Measurements from ENCODE around the gene ABCG8.

GRCh38 chr2:43800894-43801293 lies 37.9 kb upstream of the ABCG8 start:
- TF ChIP-seq CTCF (IDR thresholded peaks at IDR 0.05) = no peak
- TF ChIP-seq POLR2AphosphoS5 (IDR thresholded peaks at IDR 0.05) = no peak
- no peak for TF ChIP-seq POLR2A (IDR thresholded peaks at IDR 0.05; ENCODE audit: low read depth)

Data from esophagus muscularis mucosa (tissue), 3 donors.